ENCODE measurements around the gene HTR4.

The HTR4 gene

GRCh38 chr5:148635321-148636083 is 18.8 kb downstream of the HTR4 start:
- no peaks in the 10 kb centered on the region for H3K27me3 ChIP-seq
- H3K9me3 ChIP-seq, result no peaks in the 10 kb centered on the region
- peaks cover 10% of the 10 kb centered on the region for H3K4me1 ChIP-seq
- DNase-seq, result no peak
- no peaks in the 10 kb centered on the region for H3K36me3 ChIP-seq
- no peak overlapping the region for H3K4me3 ChIP-seq (ENCODE audit: low read depth, low read length)
- TF ChIP-seq CTCF (IDR thresholded peaks at IDR 0.05; ENCODE audit: low read depth, low read length), result no peak

DNA sequence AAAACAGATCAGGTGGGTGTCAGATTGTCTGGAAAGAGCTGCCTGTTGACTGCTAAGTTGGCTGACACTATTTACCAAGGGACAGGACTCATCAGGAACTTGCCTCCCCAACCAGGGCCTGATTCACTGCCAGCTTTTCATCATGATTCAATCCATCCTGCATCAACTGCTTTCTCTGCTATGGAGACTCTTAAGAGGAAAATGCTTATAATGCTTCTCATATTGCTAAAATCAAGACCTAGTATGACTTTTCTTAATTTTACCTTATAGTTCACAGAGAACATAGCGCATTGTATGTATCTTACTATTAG is 21.3 kb downstream of the HTR4 start:
- no peak for TF ChIP-seq CTCF (IDR thresholded peaks at IDR 0.05; ENCODE audit: low read depth, low read length)
- H3K4me1 ChIP-seq, result peaks cover 10% of the 10 kb centered on the region

GRCh38 chr5:148632255-148633066 is 21.9 kb downstream of the HTR4 start:
- H3K4me3 ChIP-seq (ENCODE audit: low read depth, low read length), result no peak overlapping the region
- no peaks in the 10 kb centered on the region for H3K9me3 ChIP-seq
- no peak for DNase-seq
- H3K4me1 ChIP-seq, result peaks cover 10% of the 10 kb centered on the region
- no peak for TF ChIP-seq CTCF (IDR thresholded peaks at IDR 0.05; ENCODE audit: low read depth, low read length)
- no peaks in the 10 kb centered on the region for H3K27me3 ChIP-seq
- H3K36me3 ChIP-seq, result no peaks in the 10 kb centered on the region

More for the DNA sequence above, 21.3 kb downstream of the HTR4 start:
- no peaks in the 10 kb centered on the region for H3K36me3 ChIP-seq
- H3K9me3 ChIP-seq, result no peaks in the 10 kb centered on the region
- no peak overlapping the region for H3K4me3 ChIP-seq (ENCODE audit: low read depth, low read length)
- no peak for DNase-seq
- no peaks in the 10 kb centered on the region for H3K27me3 ChIP-seq

DNA sequence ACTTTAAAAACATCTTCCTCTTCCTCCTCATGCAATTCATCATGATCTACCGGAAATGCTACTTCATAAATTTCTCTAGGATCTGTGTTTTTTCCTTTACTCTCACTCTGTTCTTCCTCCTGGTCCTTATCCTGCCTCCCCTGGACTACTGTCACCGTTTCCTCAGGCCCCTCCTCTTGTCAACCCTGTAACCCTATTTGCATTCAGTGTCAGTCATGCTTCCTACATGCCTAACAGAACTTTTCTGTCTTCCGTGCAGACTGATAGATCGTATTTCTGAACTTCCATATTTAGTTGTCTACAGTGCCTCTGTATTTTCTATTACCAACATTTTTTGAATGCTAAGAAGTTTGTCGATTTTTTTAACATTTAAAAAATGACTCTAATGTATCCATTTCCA is 27.3 kb downstream of the HTR4 start:
- Histone ChIP-seq H3K9me3 (no peaks in the 10 kb centered on the region), H3K4me3 (ENCODE audit: low read depth, low read length) (no peak overlapping the region), H3K36me3 (no peaks in the 10 kb centered on the region), H3K4me1 (no peaks in the 10 kb centered on the region), H3K27me3 (no peaks in the 10 kb centered on the region)
- DNase-seq, result no peak
- TF ChIP-seq CTCF (IDR thresholded peaks at IDR 0.05; ENCODE audit: low read depth, low read length), result no peak

GRCh38 chr5:148626081-148626613 is 28.2 kb downstream of the HTR4 start:
- no peaks in the 10 kb centered on the region for H3K36me3 ChIP-seq
- DNase-seq, result no peak
- H3K27me3 ChIP-seq, result no peaks in the 10 kb centered on the region
- no peak for TF ChIP-seq CTCF (IDR thresholded peaks at IDR 0.05; ENCODE audit: low read depth, low read length)
- H3K4me3 ChIP-seq (ENCODE audit: low read depth, low read length), result no peak overlapping the region
- no peaks in the 10 kb centered on the region for H3K4me1 ChIP-seq
- H3K9me3 ChIP-seq, result no peaks in the 10 kb centered on the region

DNA sequence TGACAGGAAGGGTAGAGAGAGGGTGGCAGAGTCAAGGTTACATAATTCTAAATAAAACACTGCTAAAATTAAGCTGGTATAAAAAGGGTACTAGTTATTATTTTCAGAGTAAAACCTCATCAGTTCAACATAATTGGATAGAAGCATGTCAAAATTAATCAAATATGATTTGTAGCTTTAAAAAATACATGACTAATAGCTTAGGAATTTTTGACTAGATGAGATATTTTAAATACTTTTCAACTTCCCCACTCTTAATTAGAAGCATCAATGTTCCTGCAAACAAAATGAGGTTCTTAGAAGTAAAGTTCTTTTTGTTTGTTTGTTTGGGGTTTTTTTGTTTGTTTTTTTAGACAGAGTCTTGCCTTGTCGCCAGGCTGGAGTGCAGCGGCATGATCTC is 29.1 kb downstream of the HTR4 start:
- no peak for TF ChIP-seq CTCF (IDR thresholded peaks at IDR 0.05; ENCODE audit: low read depth, low read length)
- H3K4me3 ChIP-seq (ENCODE audit: low read depth, low read length), result no peak overlapping the region
- H3K4me1 ChIP-seq, result no peaks in the 10 kb centered on the region
- H3K9me3 ChIP-seq, result no peaks in the 10 kb centered on the region
- no peaks in the 10 kb centered on the region for H3K27me3 ChIP-seq
- DNase-seq, result no peak
- no peaks in the 10 kb centered on the region for H3K36me3 ChIP-seq
